ENCODE measurements around the gene LRRC46.

Gene LRRC46

DNA sequence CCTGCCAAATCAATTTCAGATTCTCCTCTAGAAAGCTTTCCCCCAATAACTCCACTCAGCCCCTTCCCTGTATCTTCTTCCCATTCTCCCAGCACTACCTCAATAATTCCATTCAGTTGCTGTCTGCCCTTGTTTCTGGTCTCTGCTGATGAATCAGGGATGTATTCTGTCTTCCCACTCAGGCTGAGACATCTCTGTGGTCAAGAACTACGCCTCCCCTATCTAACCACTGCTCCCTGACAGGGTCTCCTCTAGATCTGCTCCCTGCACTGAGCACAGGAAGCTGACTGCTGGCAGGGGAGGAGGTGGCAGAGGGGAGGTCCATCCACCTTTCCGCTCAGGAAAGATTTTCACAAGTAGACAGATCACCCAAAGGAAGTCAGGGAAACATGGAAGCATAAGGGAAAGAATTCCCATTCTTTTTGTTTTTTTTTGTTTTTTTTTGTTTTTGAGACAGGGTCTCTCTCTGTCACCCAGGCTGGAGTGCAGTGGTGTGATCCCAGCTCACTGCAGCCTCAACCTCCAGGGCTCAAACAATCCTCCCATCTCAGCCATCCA is 47.6 kb downstream of the LRRC46 start:
- DNase-seq = no peak

DNA sequence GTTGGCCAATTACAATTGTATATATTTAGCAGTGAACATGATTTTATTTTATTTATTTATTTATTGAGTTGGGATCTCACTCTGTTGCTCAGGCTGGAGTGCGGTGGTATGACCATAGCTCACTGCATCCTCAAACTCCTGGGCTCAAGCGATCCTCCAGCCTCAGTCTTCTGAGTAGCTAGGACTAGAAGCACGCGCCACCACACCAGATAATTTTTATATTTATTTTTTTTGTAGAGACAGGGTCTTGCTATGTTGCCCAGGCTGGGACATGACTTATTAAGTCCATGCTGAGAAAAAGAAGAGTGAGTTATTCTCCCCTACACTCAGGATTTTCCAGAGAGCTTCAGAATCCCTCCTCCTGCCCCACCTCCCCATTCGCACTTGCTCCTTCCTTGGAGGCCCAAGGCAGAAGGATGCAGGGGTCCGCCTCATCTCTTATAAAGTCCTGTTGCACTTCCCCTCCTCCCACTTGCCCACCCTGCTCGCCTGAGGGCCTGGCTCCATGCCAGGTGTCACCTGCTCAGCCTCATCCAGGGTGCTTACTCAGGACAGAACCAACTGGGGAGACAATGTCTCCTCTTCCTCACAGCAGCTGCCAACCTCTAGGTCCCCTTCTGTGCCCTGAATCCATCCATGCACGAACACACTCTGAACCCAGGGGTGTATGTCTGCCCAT is 48.4 kb downstream of the LRRC46 start:
- no peak for DNase-seq

DNA sequence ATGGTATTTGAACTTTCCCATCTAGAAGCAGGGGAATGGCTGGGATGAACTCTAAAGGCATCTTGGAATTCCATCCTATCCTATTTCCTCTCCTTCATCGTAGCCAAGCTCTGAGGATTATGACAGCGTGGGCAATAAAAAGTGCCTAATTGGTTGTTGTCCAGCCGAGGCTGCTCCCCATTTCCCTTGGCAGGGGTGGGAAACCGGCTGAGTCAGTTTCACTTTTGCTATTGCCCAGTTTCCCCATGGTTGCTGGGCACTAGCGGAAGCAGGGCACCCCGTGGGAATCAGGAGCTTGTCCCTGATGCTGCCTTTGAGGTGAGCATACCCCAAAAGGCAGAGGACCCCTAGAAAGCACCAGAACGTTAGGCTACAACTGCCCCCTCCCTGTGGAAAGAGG is 50.8 kb downstream of the LRRC46 start:
- no peak for DNase-seq

DNA sequence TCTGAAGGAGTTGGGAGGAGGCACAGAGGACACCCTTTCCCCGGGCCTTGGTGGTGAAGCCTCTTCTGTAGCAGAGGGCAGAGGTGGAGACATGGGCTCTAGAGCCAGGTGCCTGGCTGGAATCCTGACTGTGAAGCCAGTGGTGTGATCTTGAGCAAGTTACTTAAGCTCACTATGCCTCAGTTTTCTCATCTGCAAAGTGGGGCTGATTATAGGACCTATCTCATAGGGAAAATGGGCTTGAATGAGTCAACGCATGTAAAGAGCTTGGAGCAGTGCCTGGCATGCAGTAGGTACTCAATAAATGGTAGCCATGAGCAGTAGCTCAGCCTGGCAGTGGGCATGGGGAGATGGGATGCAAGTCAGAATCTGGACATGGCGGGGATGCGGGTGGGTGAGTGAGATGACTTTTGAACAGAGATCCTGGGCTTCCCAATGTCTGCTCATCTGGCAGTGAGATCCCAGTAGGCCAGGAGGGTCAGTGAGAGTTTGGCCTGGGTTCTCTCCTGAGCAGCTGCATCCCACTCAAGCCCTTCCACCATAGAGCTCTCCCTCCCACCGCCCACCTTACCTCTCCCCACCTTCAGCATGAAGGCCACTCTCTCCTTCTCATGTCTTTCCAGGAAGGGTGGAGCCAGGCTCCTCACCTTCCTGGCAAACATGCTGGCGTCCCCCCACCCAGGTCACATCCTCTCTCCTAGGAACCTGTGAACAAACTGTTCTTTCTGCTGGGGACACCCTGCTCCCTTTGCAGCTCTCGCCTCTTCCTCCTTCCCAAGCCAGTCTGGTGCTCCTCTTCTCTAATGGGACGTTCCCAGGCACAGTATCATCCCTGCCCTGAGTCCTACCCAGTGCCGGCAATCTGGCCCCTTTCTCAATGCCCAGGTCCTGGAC is 51.5 kb downstream of the LRRC46 start:
- no peak for DNase-seq

DNA sequence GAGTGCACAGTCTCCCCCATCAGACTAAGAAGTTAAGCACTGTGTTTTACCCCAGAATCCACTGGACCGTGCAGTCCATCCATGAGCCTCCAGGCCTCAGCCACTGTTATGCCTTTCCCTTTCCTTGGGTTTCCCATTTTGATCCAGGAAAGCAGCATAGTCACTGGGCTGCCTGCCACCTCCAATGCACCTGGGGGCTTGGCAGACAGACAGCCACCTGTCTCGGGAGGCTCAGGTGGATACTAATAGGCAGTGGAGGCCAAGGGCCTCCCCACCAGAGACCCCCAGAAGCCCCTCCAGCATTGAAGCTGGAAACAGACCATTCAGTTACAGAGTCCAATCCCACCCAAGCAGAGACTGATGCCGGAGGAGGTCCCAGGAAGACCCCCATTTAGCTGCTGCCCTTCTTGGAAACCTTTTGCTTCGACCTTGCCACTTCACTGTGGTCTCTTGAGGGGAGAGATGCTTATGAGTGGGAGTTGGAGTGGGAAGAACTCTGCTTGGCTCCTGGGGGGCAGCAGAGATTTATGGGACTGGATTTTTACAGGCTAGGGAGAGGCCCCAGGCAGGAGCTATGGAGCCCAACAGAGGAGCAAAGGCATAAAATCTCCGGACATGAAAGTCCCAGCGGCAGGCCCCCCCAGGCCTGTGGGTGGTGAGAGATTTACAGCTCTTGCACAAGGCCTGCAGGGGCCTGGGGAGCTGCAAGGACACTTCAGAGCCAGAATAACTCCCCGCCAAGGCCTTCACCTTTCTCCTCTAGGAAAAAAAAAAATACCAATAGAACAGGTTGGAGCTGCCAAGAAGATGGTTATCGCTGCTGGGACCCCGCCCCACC is 52.3 kb downstream of the LRRC46 start:
- no peak for DNase-seq

DNA sequence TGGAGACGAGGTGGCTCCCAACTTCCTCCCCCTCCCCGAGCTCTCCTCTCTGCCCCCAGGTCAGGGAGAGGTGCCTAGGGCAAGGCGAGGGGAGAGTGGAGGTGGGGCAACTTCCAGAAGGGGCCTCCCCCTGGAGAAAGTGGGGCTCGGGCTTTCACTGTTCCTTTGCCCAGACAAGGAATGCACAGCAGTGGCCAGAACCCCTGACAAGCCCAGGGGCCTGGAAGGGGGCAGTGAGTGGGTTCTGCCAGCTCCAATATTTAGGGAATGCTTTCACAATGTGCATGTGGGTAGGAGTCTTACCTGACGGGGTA is 52.9 kb downstream of the LRRC46 start:
- DNase-seq = no peak

DNA sequence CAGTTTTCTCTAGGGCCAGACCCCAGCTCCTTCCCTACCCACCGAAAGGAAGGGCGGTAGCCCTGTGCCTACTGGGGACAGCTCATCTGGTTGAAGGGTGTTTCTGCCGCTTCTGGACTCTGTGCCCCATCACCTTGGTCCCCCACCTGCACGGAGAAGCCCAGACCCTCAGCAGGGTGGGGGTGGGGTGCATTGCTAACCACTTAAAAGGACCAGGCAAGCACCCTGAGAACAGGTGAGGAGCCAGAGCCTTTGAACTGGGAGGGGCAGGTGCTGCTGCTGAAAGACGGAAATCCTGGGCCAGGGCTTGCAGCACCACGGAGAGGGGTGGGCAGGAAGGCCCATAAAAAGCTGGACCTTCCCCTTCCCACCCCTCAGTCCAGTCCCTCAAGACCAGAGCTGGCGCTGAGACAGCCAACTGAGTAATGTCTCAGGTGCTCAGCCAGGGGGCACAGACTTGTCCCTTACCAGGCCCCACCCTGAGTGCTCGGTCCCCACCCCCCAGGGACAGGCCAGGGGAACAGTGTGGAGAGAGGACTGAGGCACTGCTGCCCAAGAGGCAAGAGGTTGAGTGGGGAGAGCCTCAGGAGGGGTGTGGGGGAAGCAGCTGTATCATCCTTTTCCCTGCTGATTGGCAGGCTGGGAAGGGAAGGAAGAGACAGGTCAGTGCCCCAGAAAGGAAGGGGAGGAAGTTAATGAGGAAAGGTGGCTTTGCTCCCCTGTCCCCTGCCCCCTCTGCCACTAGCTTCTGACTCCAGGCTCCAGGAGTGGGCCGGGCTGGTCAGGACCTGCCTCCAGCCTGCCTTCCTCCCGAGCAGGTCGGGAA is 53.6 kb downstream of the LRRC46 start:
- no peak for DNase-seq

Measured in CD4-positive, alpha-beta T cell treated with Interferon gamma for 1 hour (primary cell).